Measurements from ENCODE around the gene NFAT5. TPM values are rescaled to one million over a fixed set of nuclear protein-coding genes. Genes with fewer than 3 reads are reported as not detected.
"Not testable (repeated sequence)": the region's sequence is repeated elsewhere in the genome, so short reads cannot be mapped to it uniquely, and the experiment has no call there.

NFAT5 gene
- total RNA-seq, 4 donors from 2014 or later = 67.7 to 146 (median 80.8) TPM

DNA sequence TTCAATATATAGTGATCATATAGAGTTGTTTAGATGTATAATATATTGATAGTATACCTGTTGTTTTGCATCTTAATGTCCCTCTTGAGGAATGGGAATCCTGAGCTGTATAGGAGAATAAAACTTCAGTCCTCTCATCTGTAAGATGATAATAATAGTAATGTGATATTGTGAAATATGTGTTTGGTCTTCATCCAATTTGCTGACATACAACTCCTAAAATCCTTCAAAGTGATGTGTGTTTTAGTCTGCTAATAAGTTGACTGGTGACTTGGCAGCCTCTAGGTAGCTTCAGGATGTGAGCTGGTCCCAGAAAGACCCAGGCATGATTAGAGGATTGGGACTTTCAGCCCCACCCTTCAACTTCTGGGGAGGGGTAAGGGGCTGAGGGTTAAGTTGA, 22.8 kb upstream of the NFAT5 start:
- H3K27ac ChIP-seq = no peak overlapping the region
- H3K36me3 ChIP-seq = no peaks in the 10 kb centered on the region
- TF ChIP-seq, protein P1, sequence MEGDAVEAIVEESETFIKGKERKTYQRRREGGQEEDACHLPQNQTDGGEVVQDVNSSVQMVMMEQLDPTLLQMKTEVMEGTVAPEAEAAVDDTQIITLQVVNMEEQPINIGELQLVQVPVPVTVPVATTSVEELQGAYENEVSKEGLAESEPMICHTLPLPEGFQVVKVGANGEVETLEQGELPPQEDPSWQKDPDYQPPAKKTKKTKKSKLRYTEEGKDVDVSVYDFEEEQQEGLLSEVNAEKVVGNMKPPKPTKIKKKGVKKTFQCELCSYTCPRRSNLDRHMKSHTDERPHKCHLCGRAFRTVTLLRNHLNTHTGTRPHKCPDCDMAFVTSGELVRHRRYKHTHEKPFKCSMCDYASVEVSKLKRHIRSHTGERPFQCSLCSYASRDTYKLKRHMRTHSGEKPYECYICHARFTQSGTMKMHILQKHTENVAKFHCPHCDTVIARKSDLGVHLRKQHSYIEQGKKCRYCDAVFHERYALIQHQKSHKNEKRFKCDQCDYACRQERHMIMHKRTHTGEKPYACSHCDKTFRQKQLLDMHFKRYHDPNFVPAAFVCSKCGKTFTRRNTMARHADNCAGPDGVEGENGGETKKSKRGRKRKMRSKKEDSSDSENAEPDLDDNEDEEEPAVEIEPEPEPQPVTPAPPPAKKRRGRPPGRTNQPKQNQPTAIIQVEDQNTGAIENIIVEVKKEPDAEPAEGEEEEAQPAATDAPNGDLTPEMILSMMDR (IDR thresholded peaks at IDR 0.05) = no peak
- TF ChIP-seq POLR2A (IDR thresholded peaks at IDR 0.05) (no peak), EP300 (IDR thresholded peaks at IDR 0.05) (no peak)
- no peak overlapping the region for H3K4me3 ChIP-seq
- H3K4me1 ChIP-seq = no peaks in the 10 kb centered on the region
- no peaks in the 10 kb centered on the region for H3K27me3 ChIP-seq
- DNase-seq (ENCODE audit: low spot score in 2 of 2) = no peak
- no peaks in the 10 kb centered on the region for H3K9me3 ChIP-seq

DNA sequence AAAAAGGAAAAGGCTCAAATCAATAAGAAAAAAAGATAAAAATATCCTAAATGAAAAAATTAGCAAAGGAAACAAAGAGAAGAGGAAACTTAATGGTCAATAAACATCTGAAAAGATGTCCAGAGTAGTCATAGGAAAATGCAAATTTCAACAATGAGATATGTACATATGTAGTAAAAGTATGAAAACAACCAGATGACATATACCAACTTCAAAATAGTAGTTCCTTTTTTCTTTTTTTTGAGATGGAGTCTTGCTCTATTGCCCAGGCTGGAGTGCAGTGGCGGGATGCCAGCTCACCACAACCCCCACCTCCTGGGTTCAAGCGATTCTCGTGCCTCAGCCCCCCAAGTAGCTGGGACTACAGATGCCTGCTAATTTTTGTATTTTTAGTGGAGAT, 21.7 kb upstream of the NFAT5 start:
- Histone ChIP-seq H3K27ac (no peak overlapping the region), H3K4me3 (no peak overlapping the region), H3K9me3 (no peaks in the 10 kb centered on the region), H3K4me1 (no peaks in the 10 kb centered on the region), H3K36me3 (no peaks in the 10 kb centered on the region), H3K27me3 (no peaks in the 10 kb centered on the region)
- WGBS = 81% methylated on average over 3 of the region's 3 CpGs
- no peak for DNase-seq (ENCODE audit: low spot score in 2 of 2)
- TF ChIP-seq, protein P1 (IDR thresholded peaks at IDR 0.05) = no peak
- TF ChIP-seq POLR2AphosphoS5 (IDR thresholded peaks at IDR 0.05) (no peak), EP300 (IDR thresholded peaks at IDR 0.05) (no peak), POLR2A (IDR thresholded peaks at IDR 0.05) (no peak)

DNA sequence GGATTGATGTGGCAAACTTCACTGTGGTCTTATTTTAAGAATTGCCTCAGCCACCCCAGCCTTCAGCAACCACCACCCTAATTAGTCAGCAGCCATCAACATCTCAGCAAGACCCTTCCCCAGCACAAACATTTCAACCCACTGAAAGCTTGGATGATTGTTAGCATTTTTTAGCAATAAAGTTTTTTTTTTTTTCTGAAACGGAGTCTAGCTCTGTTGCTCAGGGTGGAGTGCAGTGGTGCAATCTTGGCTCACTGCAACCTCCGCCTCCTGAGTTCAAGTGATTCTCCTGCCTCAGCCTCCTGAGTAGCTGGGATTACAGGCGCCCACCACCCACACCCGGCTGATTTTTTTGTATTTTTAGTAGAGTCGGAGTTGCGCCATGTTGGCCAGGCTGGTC, 19.1 kb upstream of the NFAT5 start:
- not testable (repeated sequence) for H3K4me3 ChIP-seq; H3K4me1 ChIP-seq; H3K27ac ChIP-seq; DNase-seq (ENCODE audit: low spot score in 2 of 2); H3K9me3 ChIP-seq; H3K27me3 ChIP-seq; H3K36me3 ChIP-seq
- 92% methylated on average over 6 of the region's 6 CpGs for WGBS

DNA sequence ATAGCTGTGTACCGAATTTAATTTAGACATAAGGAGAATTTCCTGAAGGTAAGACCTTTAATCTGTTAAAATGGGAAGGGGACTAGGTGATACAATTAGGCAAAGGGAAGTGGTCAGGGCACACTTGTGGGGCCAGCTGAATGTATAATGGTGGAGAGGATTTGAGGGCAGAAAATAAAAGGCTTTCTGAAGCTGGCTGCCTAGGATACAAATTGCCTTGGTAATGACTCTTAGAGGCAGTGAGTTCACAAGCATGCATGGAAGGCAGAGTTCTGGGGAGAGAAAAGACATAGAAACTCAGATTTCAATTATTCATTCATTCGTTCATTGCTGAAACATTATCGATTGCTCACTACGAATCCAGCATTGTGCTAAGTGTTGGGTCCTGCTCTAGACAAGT, 12.4 kb upstream of the NFAT5 start:
- H3K27me3 ChIP-seq = no peaks in the 10 kb centered on the region
- no peak for DNase-seq (ENCODE audit: low spot score in 2 of 2)
- 86% methylated on average over 4 of the region's 4 CpGs for WGBS
- H3K4me1 ChIP-seq = peaks cover 3% of the 10 kb centered on the region
- no peaks in the 10 kb centered on the region for H3K36me3 ChIP-seq
- H3K9me3 ChIP-seq = no peaks in the 10 kb centered on the region
- no peak for TF ChIP-seq POLR2AphosphoS5 (IDR thresholded peaks at IDR 0.05)
- no peak for TF ChIP-seq EP300 (IDR thresholded peaks at IDR 0.05)
- TF ChIP-seq, protein P1 (IDR thresholded peaks at IDR 0.05) = no peak
- no peak for TF ChIP-seq POLR2A (IDR thresholded peaks at IDR 0.05)
- H3K4me3 ChIP-seq = no peak overlapping the region
- no peak overlapping the region for H3K27ac ChIP-seq

DNA sequence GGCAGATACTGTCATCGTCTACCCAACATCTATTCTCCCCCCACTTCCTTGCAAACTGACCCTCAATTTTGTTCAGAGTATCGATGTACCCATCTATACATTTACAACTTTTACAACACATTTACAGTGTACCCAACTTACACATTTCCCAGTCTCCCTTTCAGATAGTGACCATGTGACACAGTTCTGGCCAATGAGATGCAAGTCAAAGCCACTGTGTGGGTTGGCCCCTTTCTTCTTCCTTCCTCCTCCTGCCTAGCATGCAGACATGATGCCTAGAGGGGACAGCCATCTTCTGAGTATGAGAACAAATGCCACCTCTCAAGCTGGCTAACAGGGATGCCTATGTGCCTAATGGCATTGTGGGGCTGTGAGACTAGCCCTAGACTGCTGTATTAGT, 11.3 kb upstream of the NFAT5 start:
- TF ChIP-seq, protein P1 (IDR thresholded peaks at IDR 0.05) = no peak
- TF ChIP-seq POLR2A (IDR thresholded peaks at IDR 0.05) (no peak), POLR2AphosphoS5 (IDR thresholded peaks at IDR 0.05) (no peak), EP300 (IDR thresholded peaks at IDR 0.05) (no peak)
- Histone ChIP-seq H3K4me3 (no peak overlapping the region), H3K27ac (no peak overlapping the region), H3K36me3 (no peaks in the 10 kb centered on the region), H3K27me3 (no peaks in the 10 kb centered on the region), H3K4me1 (peaks cover 3% of the 10 kb centered on the region), H3K9me3 (no peaks in the 10 kb centered on the region)
- DNase-seq (ENCODE audit: low spot score in 2 of 2) = no peak
- 100% methylated on average over 2 of the region's 2 CpGs for WGBS

DNA sequence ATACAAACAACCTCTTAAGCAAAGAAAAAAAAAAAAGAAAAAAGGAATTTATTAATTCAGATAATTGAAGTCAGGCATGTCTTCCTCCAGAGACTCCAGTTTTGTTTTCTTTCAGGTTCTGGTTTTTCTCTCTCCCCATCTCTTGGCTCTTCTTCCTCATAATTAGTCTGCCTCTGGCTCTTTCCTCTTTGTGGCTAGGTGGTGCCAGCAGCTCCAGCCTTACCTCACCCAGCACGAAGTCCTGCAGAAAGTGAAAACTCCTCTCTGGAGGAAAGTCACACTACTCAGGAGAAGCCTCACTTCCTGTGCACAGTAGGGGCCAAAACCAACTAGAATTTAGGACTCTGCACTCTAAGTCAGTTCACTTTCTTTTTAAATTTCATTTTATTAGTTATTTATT, 10.3 kb upstream of the NFAT5 start:
- WGBS = 35% methylated on average over 1 of the region's 1 CpG
- no peak for DNase-seq (ENCODE audit: low spot score in 2 of 2)
- H3K4me1 ChIP-seq = peaks cover 3% of the 10 kb centered on the region
- no peak overlapping the region for H3K27ac ChIP-seq
- TF ChIP-seq POLR2AphosphoS5 (IDR thresholded peaks at IDR 0.05) = no peak
- TF ChIP-seq POLR2A (IDR thresholded peaks at IDR 0.05) = no peak
- TF ChIP-seq, protein P1 (IDR thresholded peaks at IDR 0.05) = no peak
- TF ChIP-seq EP300 (IDR thresholded peaks at IDR 0.05) = no peak
- H3K27me3 ChIP-seq = no peaks in the 10 kb centered on the region
- H3K4me3 ChIP-seq = no peak overlapping the region
- no peaks in the 10 kb centered on the region for H3K9me3 ChIP-seq
- no peaks in the 10 kb centered on the region for H3K36me3 ChIP-seq

Data from suprapubic skin (tissue), 4 donors.